Glutamatergic neuron (in vitro differentiated cells): ENCODE measurements around the gene ADAMTSL1. TPM values are rescaled to one million over a fixed set of nuclear protein-coding genes. Genes with fewer than 3 reads are reported as not detected.

Experiments
- DNase-seq: peaks from one replicate; pipeline ENCODE4 v3.0.0; 2022
- H3K27ac Mint-ChIP-seq: one replicate; pipeline ENCODE4 v1.8.0; 2020; ENCODE audit warnings: mild to moderate bottlenecking, mixed read lengths, inconsistent platforms; ENCODE audit not compliant: unreplicated experiment
- H3K27me3 Mint-ChIP-seq: one replicate; pipeline ENCODE4 v1.8.0; 2020; ENCODE audit warnings: mild to moderate bottlenecking, moderate library complexity, mixed read lengths, inconsistent platforms; ENCODE audit not compliant: unreplicated experiment
- H3K36me3 Mint-ChIP-seq: one replicate; pipeline ENCODE4 v1.8.0; 2020; ENCODE audit warnings: mild to moderate bottlenecking, mixed read lengths, inconsistent platforms; ENCODE audit not compliant: unreplicated experiment
- H3K4me1 Mint-ChIP-seq: one replicate; pipeline ENCODE4 v1.8.0; 2020; ENCODE audit warnings: mild to moderate bottlenecking, low read depth, mixed read lengths, inconsistent platforms; ENCODE audit not compliant: unreplicated experiment
- H3K4me3 Mint-ChIP-seq: one replicate; pipeline ENCODE4 v1.8.0; 2020; ENCODE audit warnings: mild to moderate bottlenecking, mixed read lengths, inconsistent platforms; ENCODE audit not compliant: unreplicated experiment
- H3K9me3 Mint-ChIP-seq: one replicate; pipeline ENCODE4 v1.8.0; 2020; ENCODE audit warnings: mild to moderate bottlenecking, moderate library complexity, mixed read lengths, inconsistent platforms; ENCODE audit not compliant: unreplicated experiment
- CTCF ChIP-seq: fragments of 200-600 bp; sonication (generic); IDR thresholded peaks from one replicate; pipeline ENCODE4 v1.5.0; 2021; ENCODE audit not compliant: partially characterized antibody, unreplicated experiment
- total RNA-seq: library from RNA; stranded (reverse); fragmentation: NEBNext Ultra II Directional; extraction: Animal tissue kit (Norgen Biotek cat#: 25700); gene quantifications from one replicate; pipeline ENCODE4 v1.2.1, GENCODE V29; 2021; ENCODE audit not compliant: unreplicated experiment

ADAMTSL1 gene
- total RNA-seq, 1 donor from 2014 or later, result 0.91 TPM

DNA sequence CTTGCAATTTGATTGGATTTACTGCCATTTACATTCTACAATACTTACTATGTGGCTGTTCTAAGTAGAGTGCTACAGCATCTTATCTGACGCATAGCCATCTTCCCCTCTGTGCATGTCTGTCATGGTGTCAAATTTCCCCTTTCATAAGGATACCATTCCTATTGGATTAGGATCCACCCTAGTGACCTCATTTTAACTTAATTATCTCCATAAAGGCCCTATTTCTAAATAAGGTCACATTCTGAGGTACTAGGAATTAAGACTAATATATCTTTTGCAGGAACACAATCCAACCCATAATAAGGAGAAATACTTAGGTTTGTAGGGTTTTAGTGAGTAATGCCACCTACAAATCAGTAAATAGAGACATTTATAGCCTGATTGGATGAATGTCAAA lies 268.0 kb downstream of the ADAMTSL1 start:
- Mint-ChIP-seq H3K27ac (no peak overlapping the region), H3K9me3 (no peaks in the 10 kb centered on the region), H3K4me1 (peaks cover 5% of the 10 kb centered on the region), H3K4me3 (no peak overlapping the region), H3K36me3 (no peaks in the 10 kb centered on the region), H3K27me3 (peaks cover 4% of the 10 kb centered on the region)
- TF ChIP-seq CTCF, result no peak
- no peak for DNase-seq

DNA sequence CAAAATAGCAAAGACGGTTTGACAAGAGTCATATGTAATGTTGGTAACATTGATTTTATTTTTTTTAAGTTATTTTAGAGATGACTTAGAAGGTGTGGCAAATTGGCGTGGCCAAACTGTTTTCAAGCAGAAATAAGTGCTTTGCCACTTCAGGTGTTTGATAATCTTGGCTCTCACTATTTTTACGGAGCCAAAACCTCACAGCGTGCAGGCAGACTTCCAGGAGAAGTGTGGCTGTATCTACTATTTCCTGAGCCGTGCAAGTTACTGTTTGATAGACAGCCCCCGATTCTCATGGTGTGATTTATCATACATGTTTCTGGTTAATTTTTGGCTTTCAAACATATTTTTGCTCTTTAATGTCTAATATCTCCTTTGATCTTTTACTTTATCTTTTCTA lies 269.5 kb downstream of the ADAMTSL1 start:
- Mint-ChIP-seq H3K27ac (no peak overlapping the region), H3K27me3 (peaks cover 4% of the 10 kb centered on the region), H3K4me3 (no peak overlapping the region), H3K9me3 (no peaks in the 10 kb centered on the region), H3K36me3 (no peaks in the 10 kb centered on the region), H3K4me1 (peaks cover 5% of the 10 kb centered on the region)
- no peak for DNase-seq
- TF ChIP-seq CTCF, result no peak

DNA sequence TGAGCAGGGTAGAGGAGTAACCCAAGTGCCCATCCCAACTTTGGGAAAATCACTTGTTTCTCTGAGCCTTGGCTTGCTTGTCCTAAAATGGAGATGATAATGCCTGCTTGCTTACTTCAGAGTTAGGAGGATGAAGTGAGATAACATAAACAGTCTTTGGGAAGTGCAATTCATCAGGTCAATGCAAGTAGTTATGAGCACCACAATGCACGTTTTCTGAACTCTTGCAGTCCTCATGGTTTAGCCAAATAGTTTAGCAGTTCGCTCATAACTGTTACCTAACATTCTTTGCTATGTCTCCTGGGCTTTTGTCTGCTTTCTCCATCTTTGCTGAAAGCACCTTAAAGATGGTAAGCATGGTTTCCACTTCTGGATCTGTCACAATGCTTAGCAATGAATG lies 270.0 kb downstream of the ADAMTSL1 start:
- Mint-ChIP-seq H3K4me3 (no peak overlapping the region), H3K36me3 (no peaks in the 10 kb centered on the region), H3K9me3 (no peaks in the 10 kb centered on the region), H3K27me3 (peaks cover 4% of the 10 kb centered on the region), H3K4me1 (peaks cover 5% of the 10 kb centered on the region), H3K27ac (no peak overlapping the region)
- no peak for TF ChIP-seq CTCF
- DNase-seq, result no peak

- H3K27me3 Mint-ChIP-seq, result peaks cover 4% of the 10 kb centered on the region
- no peak for DNase-seq
- H3K4me1 Mint-ChIP-seq, result peaks cover 5% of the 10 kb centered on the region
- no peak for TF ChIP-seq CTCF
- H3K9me3 Mint-ChIP-seq, result no peaks in the 10 kb centered on the region
- H3K27ac Mint-ChIP-seq, result no peak overlapping the region
- no peaks in the 10 kb centered on the region for H3K36me3 Mint-ChIP-seq
- H3K4me3 Mint-ChIP-seq, result no peak overlapping the region
Observed at GRCh38 chr9:18745710-18746109, 271.8 kb downstream of the ADAMTSL1 start.

DNA sequence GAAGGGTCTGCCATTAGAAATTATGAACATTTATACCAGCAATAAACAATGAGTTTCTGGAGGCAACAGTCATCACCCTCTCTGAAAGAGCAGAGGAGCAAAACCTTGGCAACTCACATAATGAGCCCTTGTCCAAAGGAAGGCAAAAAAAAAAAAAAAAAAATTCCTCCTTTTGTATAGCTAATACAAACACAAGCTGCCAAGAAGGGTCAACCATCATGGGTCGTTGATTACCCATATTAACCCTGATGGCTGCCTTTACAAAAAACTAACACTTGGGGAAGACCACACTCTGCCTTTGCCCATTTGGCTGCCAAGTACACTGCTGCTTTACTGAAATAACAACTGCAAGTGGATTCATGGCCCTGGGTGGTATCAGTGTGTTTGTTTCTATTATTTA lies 272.7 kb downstream of the ADAMTSL1 start:
- H3K4me1 Mint-ChIP-seq, result peaks cover 2% of the 10 kb centered on the region
- no peak overlapping the region for H3K27ac Mint-ChIP-seq
- no peak for DNase-seq
- H3K4me3 Mint-ChIP-seq, result no peak overlapping the region
- no peaks in the 10 kb centered on the region for H3K9me3 Mint-ChIP-seq
- H3K27me3 Mint-ChIP-seq, result peaks cover 4% of the 10 kb centered on the region
- H3K36me3 Mint-ChIP-seq, result no peaks in the 10 kb centered on the region
- no peak for TF ChIP-seq CTCF
